HG02981 (cell line): ENCODE data around the gene LRRC4C.

Experiments used
- ATAC-seq: cut with Tn5 transposase; IDR thresholded peaks from one replicate; pipeline ENCODE4 v1.9.1; 2021; ENCODE audit warnings: mild to moderate bottlenecking, moderate library complexity; ENCODE audit not compliant: unreplicated experiment

Gene LRRC4C

GRCh38 chr11:41459465-41460401 lies at the start of gene LRRC4C:
LRRC4C (minus strand) TSS chr11:41459652.
- no peak for ATAC-seq

- no peak for ATAC-seq
These were observed 48.7 kb upstream of the LRRC4C start for GRCh38 chr11:41508121-41508520.

- no peak for ATAC-seq
These were observed 40.0 kb upstream of the LRRC4C start for GRCh38 chr11:41499429-41499828.

GRCh38 chr11:41498726-41499125 lies 39.3 kb upstream of the LRRC4C start:
- ATAC-seq = no peak

- ATAC-seq = no peak
These were observed 38.5 kb upstream of the LRRC4C start for GRCh38 chr11:41497974-41498373.

- no peak for ATAC-seq
These were observed 35.3 kb upstream of the LRRC4C start for GRCh38 chr11:41494716-41495115.

- ATAC-seq = no peak
These were observed 27.0 kb upstream of the LRRC4C start for GRCh38 chr11:41486424-41486823.

GRCh38 chr11:41483956-41484355 lies 24.5 kb upstream of the LRRC4C start:
- no peak for ATAC-seq

GRCh38 chr11:41479179-41479578 lies 19.7 kb upstream of the LRRC4C start:
- no peak for ATAC-seq

GRCh38 chr11:41461057-41461681 lies 1.7 kb upstream of the LRRC4C start:
- no peak for ATAC-seq

GRCh38 chr11:41458641-41459040 lies 811 bp downstream of the LRRC4C start:
- no peak for ATAC-seq

- no peak for ATAC-seq
These were observed 1.3 kb downstream of the LRRC4C start for GRCh38 chr11:41458154-41458553.

- no peak for ATAC-seq
These were observed 2.0 kb downstream of the LRRC4C start for GRCh38 chr11:41457216-41458014.

GRCh38 chr11:41456269-41456668 lies 3.2 kb downstream of the LRRC4C start:
- no peak for ATAC-seq

GRCh38 chr11:41451011-41451410 lies 8.4 kb downstream of the LRRC4C start:
- no peak for ATAC-seq

- ATAC-seq = no peak
These were observed 9.9 kb downstream of the LRRC4C start for GRCh38 chr11:41449483-41450050.

- no peak for ATAC-seq
These were observed 12.9 kb downstream of the LRRC4C start for GRCh38 chr11:41446566-41446965.

GRCh38 chr11:41446107-41446506 lies 13.3 kb downstream of the LRRC4C start:
- ATAC-seq = no peak

GRCh38 chr11:41437006-41437490 lies 22.4 kb downstream of the LRRC4C start:
- no peak for ATAC-seq

GRCh38 chr11:41435531-41435930 lies 23.9 kb downstream of the LRRC4C start:
- ATAC-seq = no peak

GRCh38 chr11:41431784-41432183 lies 27.7 kb downstream of the LRRC4C start:
- no peak for ATAC-seq
